Naive B cell (primary cell): ENCODE results near the gene GPR27. TPM values are rescaled to one million over a fixed set of nuclear protein-coding genes. Genes with fewer than 3 reads are reported as not detected.

Source experiments
- ATAC-seq, 2 donors: fragments of 150-1000 bp; cut with Tn5 transposase; 2 replicates each; pipeline ENCODE4 v1.10.0; 2021; ENCODE audit warnings: low read depth in 2 of 2, mild to moderate bottlenecking in 2 of 2, moderate library complexity in 2 of 2
- DNase-seq: peaks from one replicate; pipeline ENCODE4 v3.0.0; 2022
- H3K27ac Mint-ChIP-seq, 6 donors: one replicate each; pipeline ENCODE4 v1.8.0; 2020 to 2022; ENCODE audit warnings: mild to moderate bottlenecking in 6 of 6, mixed read lengths in 6 of 6, moderate library complexity in 5 of 6, inconsistent platforms in 2 of 6
- H3K27me3 Mint-ChIP-seq, 3 donors: one replicate each; pipeline ENCODE4 v1.8.0; 2021 to 2022; ENCODE audit warnings: mixed read lengths in 3 of 3, mild to moderate bottlenecking in 1 of 3
- H3K36me3 Mint-ChIP-seq, 2 donors: one replicate each; pipeline ENCODE4 v1.8.0; 2020 to 2022; ENCODE audit warnings: mixed read lengths in 2 of 2, inconsistent platforms in 1 of 2, mild to moderate bottlenecking in 1 of 2
- H3K4me1 Mint-ChIP-seq, 3 donors: one replicate each; pipeline ENCODE4 v1.8.0; 2020 to 2022; ENCODE audit warnings: mixed read lengths in 3 of 3, inconsistent platforms in 1 of 3, mild to moderate bottlenecking in 1 of 3, moderate library complexity in 1 of 3
- H3K4me3 Mint-ChIP-seq, 8 donors: one replicate each; pipeline ENCODE4 v1.8.0; 2020 to 2022; ENCODE audit warnings: mild to moderate bottlenecking in 8 of 8, mixed read lengths in 8 of 8, moderate library complexity in 8 of 8, inconsistent platforms in 2 of 8
- H3K9me3 Mint-ChIP-seq, 7 donors: one replicate each; pipeline ENCODE4 v1.8.0; 2020 to 2022; ENCODE audit warnings: mixed read lengths in 7 of 7, mild to moderate bottlenecking in 5 of 7, inconsistent platforms in 2 of 7, moderate library complexity in 1 of 7
- polyA plus RNA-seq, 6 donors: library from polyadenylated mRNA; unstranded; fragments of 300-500 nt; fragmentation: Illumina TruSeq; gene quantifications; one replicate each; pipeline ENCODE4 v1.2.3, GENCODE V29; 2021; ENCODE audit warnings: low read depth in 6 of 6

The GPR27 gene
- polyA plus RNA-seq, 6 donors from 2014 or later: 0.13 TPM; not detected in 5

GRCh38 chr3:71722693-71723092 lies 31.0 kb upstream of the GPR27 start:
- Mint-ChIP-seq H3K27me3 (peaks cover 4 to 19% (median 14%) of the 10 kb centered on the region in 3 donors), H3K4me1 (peaks cover 35 to 37% (median 36%) of the 10 kb centered on the region in 3 donors), H3K36me3 (peaks cover 0 to 7% of the 10 kb centered on the region in 2 donors), H3K4me3 (peak overlapping the region in 5 of 8 donors; percentile 10 to 65 (median 36)), H3K27ac (peak overlapping the region in 2 of 6 donors; percentile 35 to 79), H3K9me3 (no peaks in the 10 kb centered on the region)
- DNase-seq (no peak), ATAC-seq (no peak)

- peaks cover 4 to 25% (median 19%) of the 10 kb centered on the region in 3 donors for H3K27me3 Mint-ChIP-seq
- peak overlapping the region in 3 of 6 donors; percentile 28 to 79 (median 42) for H3K27ac Mint-ChIP-seq
- DNase-seq (peak; percentile 47), ATAC-seq (peak; percentile 52 to 56)
- H3K36me3 Mint-ChIP-seq: peaks cover 0 to 7% of the 10 kb centered on the region in 2 donors
- H3K4me1 Mint-ChIP-seq: peaks cover 35 to 37% (median 36%) of the 10 kb centered on the region in 3 donors
- peak overlapping the region; percentile 84 to 95 (median 91) for H3K4me3 Mint-ChIP-seq
- H3K9me3 Mint-ChIP-seq: no peaks in the 10 kb centered on the region
These were observed 30.0 kb upstream of the GPR27 start for GRCh38 chr3:71723452-71724170.

GRCh38 chr3:71724171-71724453 lies 29.5 kb upstream of the GPR27 start:
- peaks cover 4 to 27% (median 22%) of the 10 kb centered on the region in 3 donors for H3K27me3 Mint-ChIP-seq
- H3K4me3 Mint-ChIP-seq: peak overlapping the region; percentile 84 to 95 (median 91)
- DNase-seq (no peak), ATAC-seq (no peak)
- H3K27ac Mint-ChIP-seq: peak overlapping the region in 4 of 6 donors; percentile 28 to 79 (median 59)
- peaks cover 35 to 37% (median 36%) of the 10 kb centered on the region in 3 donors for H3K4me1 Mint-ChIP-seq
- H3K36me3 Mint-ChIP-seq: peaks cover 0 to 7% of the 10 kb centered on the region in 2 donors
- no peaks in the 10 kb centered on the region for H3K9me3 Mint-ChIP-seq

GRCh38 chr3:71724584-71725270 lies 28.9 kb upstream of the GPR27 start:
- Mint-ChIP-seq H3K9me3 (no peaks in the 10 kb centered on the region), H3K4me1 (peaks cover 33 to 38% (median 36%) of the 10 kb centered on the region in 3 donors), H3K36me3 (peaks cover 0 to 7% of the 10 kb centered on the region in 2 donors), H3K4me3 (peak overlapping the region; percentile 84 to 95 (median 91)), H3K27me3 (peaks cover 4 to 20% (median 17%) of the 10 kb centered on the region in 3 donors), H3K27ac (peak overlapping the region in 3 of 6 donors; percentile 38 to 79 (median 76))
- ATAC-seq (peak; percentile 53 to 56), DNase-seq (peak; percentile 42)

GRCh38 chr3:71725271-71725991 lies 28.2 kb upstream of the GPR27 start, which contains the start of gene EIF4E3:
Gene EIF4E3 (minus strand): TSS chr3:71725402. CDS start chr3:71725367, 35 bp downstream.
- H3K27me3 Mint-ChIP-seq: peaks cover 4 to 16% (median 15%) of the 10 kb centered on the region in 3 donors
- H3K4me3 Mint-ChIP-seq: peak within 1 kb of the TSS; percentile 85 to 95 (median 91)
- peak within 1 kb of the TSS; percentile 16 to 79 (median 42) for H3K27ac Mint-ChIP-seq
- peak; percentile 54 to 60 for ATAC-seq
- no peaks in the 10 kb centered on the region for H3K9me3 Mint-ChIP-seq
- H3K36me3 Mint-ChIP-seq: peaks cover 0 to 7% of the 10 kb centered on the region in 2 donors
- peaks cover 36 to 43% (median 37%) of the 10 kb centered on the region in 3 donors for H3K4me1 Mint-ChIP-seq
- peak; percentile 39 for DNase-seq

GRCh38 chr3:71726146-71726545 lies 27.5 kb upstream of the GPR27 start:
- Mint-ChIP-seq H3K9me3 (no peaks in the 10 kb centered on the region), H3K27ac (peak overlapping the region; percentile 2 to 75 (median 29)), H3K4me3 (peak overlapping the region; percentile 76 to 93 (median 86)), H3K4me1 (peaks cover 36 to 43% (median 40%) of the 10 kb centered on the region in 3 donors), H3K36me3 (peaks cover 0 to 7% of the 10 kb centered on the region in 2 donors), H3K27me3 (peaks cover 4 to 16% (median 8%) of the 10 kb centered on the region in 3 donors)
- no peak for DNase-seq
- ATAC-seq: no peak

GRCh38 chr3:71728632-71729342 lies 24.9 kb upstream of the GPR27 start:
- H3K36me3 Mint-ChIP-seq: peaks cover 0 to 7% of the 10 kb centered on the region in 2 donors
- ATAC-seq (no peak), DNase-seq (no peak)
- H3K4me3 Mint-ChIP-seq: peak overlapping the region in 1 of 8 donors; percentile 32
- H3K27me3 Mint-ChIP-seq: peaks cover 8 to 21% (median 8%) of the 10 kb centered on the region in 3 donors
- no peak overlapping the region for H3K27ac Mint-ChIP-seq
- H3K4me1 Mint-ChIP-seq: peaks cover 17 to 28% (median 26%) of the 10 kb centered on the region in 3 donors
- no peaks in the 10 kb centered on the region for H3K9me3 Mint-ChIP-seq

GRCh38 chr3:71732637-71733036 lies 21.0 kb upstream of the GPR27 start:
- DNase-seq: no peak
- Mint-ChIP-seq H3K4me1 (peaks cover 0 to 8% (median 8%) of the 10 kb centered on the region in 3 donors), H3K27ac (peak overlapping the region in 1 of 6 donors; percentile 21), H3K4me3 (no peak overlapping the region), H3K27me3 (peaks cover 20 to 40% (median 25%) of the 10 kb centered on the region in 3 donors), H3K9me3 (peaks cover 0 to 10% (median 4%) of the 10 kb centered on the region in 7 donors), H3K36me3 (peaks cover 0 to 14% of the 10 kb centered on the region in 2 donors)
- no peak for ATAC-seq

GRCh38 chr3:71733319-71733718 lies 20.3 kb upstream of the GPR27 start:
- Mint-ChIP-seq H3K27me3 (peaks cover 26 to 42% (median 27%) of the 10 kb centered on the region in 3 donors), H3K4me1 (peaks cover 0 to 8% (median 8%) of the 10 kb centered on the region in 3 donors), H3K36me3 (peaks cover 0 to 15% of the 10 kb centered on the region in 2 donors), H3K27ac (no peak overlapping the region), H3K4me3 (no peak overlapping the region), H3K9me3 (peaks cover 2 to 17% (median 5%) of the 10 kb centered on the region in 7 donors)
- no peak for DNase-seq
- no peak for ATAC-seq

GRCh38 chr3:71734881-71735280 lies 18.8 kb upstream of the GPR27 start:
- H3K9me3 Mint-ChIP-seq: peaks cover 2 to 17% (median 5%) of the 10 kb centered on the region in 7 donors
- H3K4me1 Mint-ChIP-seq: peaks cover 0 to 6% (median 4%) of the 10 kb centered on the region in 3 donors
- ATAC-seq (no peak), DNase-seq (no peak)
- no peak overlapping the region for H3K4me3 Mint-ChIP-seq
- H3K36me3 Mint-ChIP-seq: peaks cover 0 to 15% of the 10 kb centered on the region in 2 donors
- H3K27ac Mint-ChIP-seq: no peak overlapping the region
- peaks cover 31 to 52% (median 36%) of the 10 kb centered on the region in 3 donors for H3K27me3 Mint-ChIP-seq

GRCh38 chr3:71742621-71743020 lies 11.0 kb upstream of the GPR27 start:
- peaks cover 14 to 24% (median 23%) of the 10 kb centered on the region in 3 donors for H3K27me3 Mint-ChIP-seq
- no peak for DNase-seq
- no peaks in the 10 kb centered on the region for H3K4me1 Mint-ChIP-seq
- ATAC-seq: no peak
- peaks cover 0 to 19% of the 10 kb centered on the region in 2 donors for H3K36me3 Mint-ChIP-seq
- H3K27ac Mint-ChIP-seq: no peak overlapping the region
- peaks cover 8 to 65% (median 40%) of the 10 kb centered on the region in 7 donors for H3K9me3 Mint-ChIP-seq
- H3K4me3 Mint-ChIP-seq: no peak overlapping the region

GRCh38 chr3:71744738-71745137 lies 8.9 kb upstream of the GPR27 start:
- Mint-ChIP-seq H3K36me3 (peaks cover 0 to 18% of the 10 kb centered on the region in 2 donors), H3K27ac (no peak overlapping the region), H3K4me1 (no peaks in the 10 kb centered on the region), H3K27me3 (peaks cover 14 to 19% (median 17%) of the 10 kb centered on the region in 3 donors), H3K4me3 (no peak overlapping the region), H3K9me3 (peaks cover 8 to 58% (median 38%) of the 10 kb centered on the region in 7 donors)
- no peak for DNase-seq
- no peak for ATAC-seq
